H1 (cell line): ENCODE data around the gene TRMT2B. TPM values are rescaled to one million over a fixed set of nuclear protein-coding genes. Genes with fewer than 3 reads are reported as not detected.

Source experiments
- ATF2 ChIP-seq: IDR thresholded peaks from 2 replicates; pipeline ENCODE4 v1.6.1; 2012; ENCODE audit warnings: low read length, inconsistent platforms
- ATF3 ChIP-seq: IDR thresholded peaks from 2 replicates; pipeline ENCODE4 v1.6.1; 2011; ENCODE audit warnings: low read depth, mild to moderate bottlenecking, low read length; ENCODE audit not compliant: insufficient read depth
- CBX5 ChIP-seq: fragments of 300-800, 300-1000 bp; sonication (generic); IDR thresholded peaks from 2 replicates; pipeline ENCODE4 v1.7.1; 2016; ENCODE audit warnings: antibody characterized with exemption, low read length, low read depth
- CREB1 ChIP-seq: IDR thresholded peaks from 2 replicates; pipeline ENCODE4 v1.6.1; 2012; ENCODE audit warnings: inconsistent platforms
- CTBP2 ChIP-seq: IDR thresholded peaks from 2 replicates; pipeline ENCODE4 v1.7.0; 2011; ENCODE audit warnings: borderline replicate concordance, mild to moderate bottlenecking, moderate library complexity, mixed read lengths, low read length; ENCODE audit not compliant: insufficient read depth, insufficient read length
- E2F6 ChIP-seq: IDR thresholded peaks from 2 replicates; pipeline ENCODE4 v1.6.1; 2012; ENCODE audit warnings: inconsistent platforms
- EP300 ChIP-seq, 2 experiments: IDR thresholded peaks; 1 replicate in 1 of 2; 2 replicates in 1 of 2; pipeline ENCODE4 v1.6.1; 2011 to 2012; ENCODE audit warnings: low read depth in 2 of 2, low read length in 2 of 2, mild to moderate bottlenecking in 2 of 2, borderline replicate concordance in 1 of 2, inconsistent platforms in 1 of 2, moderate library complexity in 1 of 2
- FOSL1 ChIP-seq: IDR thresholded peaks from 2 replicates; pipeline ENCODE4 v1.6.1; 2011; ENCODE audit warnings: mild to moderate bottlenecking, low read depth, low read length, moderate library complexity; ENCODE audit not compliant: insufficient read depth
- KDM5A ChIP-seq: fragments of 200-600 bp; IDR thresholded peaks from 2 replicates; pipeline ENCODE4 v1.7.1; 2012; ENCODE audit warnings: mild to moderate bottlenecking, low read length, inconsistent platforms, mixed read lengths
- POLR2A ChIP-seq, 2 experiments: IDR thresholded peaks; 1 replicate in 1 of 2; 2 replicates in 1 of 2; pipeline ENCODE4 v1.6.1; 2011; ENCODE audit warnings: low read depth in 2 of 2, low read length in 2 of 2, mild to moderate bottlenecking in 2 of 2; ENCODE audit errors: control extremely low read depth in 1 of 2
- RFX5 ChIP-seq: IDR thresholded peaks from 2 replicates; pipeline ENCODE4 v1.6.1; 2011; ENCODE audit warnings: low read depth, low read length, improper control_type of control experiment, borderline replicate concordance
- RNF2 ChIP-seq: fragments of 200-900, 300-1000 bp; sonication (generic); IDR thresholded peaks from 2 replicates; pipeline ENCODE4 v1.7.1; 2016; ENCODE audit warnings: borderline replicate concordance, low read depth, mild to moderate bottlenecking, antibody characterized with exemption, low read length; ENCODE audit not compliant: poor library complexity, severe bottlenecking; ENCODE audit errors: missing control alignments
- RXRA ChIP-seq: IDR thresholded peaks from 2 replicates; pipeline ENCODE4 v1.6.1; 2011; ENCODE audit warnings: low read depth, mild to moderate bottlenecking, low read length, moderate library complexity; ENCODE audit not compliant: insufficient read depth
- SIN3A ChIP-seq, 2 experiments: IDR thresholded peaks in 1 of 2; conservative IDR thresholded peaks in 1 of 2; 2 replicates each; pipeline ENCODE4 v1.6.1; 2011 to 2012; ENCODE audit warnings: low read length in 2 of 2, improper control_type of control experiment in 1 of 2, low read depth in 1 of 2, mild to moderate bottlenecking in 1 of 2
- SIRT6 ChIP-seq: IDR thresholded peaks from one replicate; pipeline ENCODE4 v1.7.1; 2012; ENCODE audit warnings: low read length, inconsistent platforms
- SIX5 ChIP-seq: IDR thresholded peaks from 2 replicates; pipeline ENCODE4 v1.6.1; 2011; ENCODE audit warnings: mild to moderate bottlenecking, low read depth, low read length
- SRF ChIP-seq: IDR thresholded peaks from 2 replicates; pipeline ENCODE4 v1.6.1; 2011; ENCODE audit warnings: mild to moderate bottlenecking, low read depth, low read length, moderate library complexity
- TBP ChIP-seq: IDR thresholded peaks from 2 replicates; pipeline ENCODE4 v1.6.1; 2011; ENCODE audit warnings: low read depth, low read length, improper control_type of control experiment
- TEAD4 ChIP-seq: IDR thresholded peaks from 2 replicates; pipeline ENCODE4 v1.6.1; 2012; ENCODE audit warnings: low read depth, low read length, inconsistent platforms, mixed read lengths
- polyA plus RNA-seq, 7 experiments: library from polyadenylated mRNA; depleted of rRNA in 3 of 7; stranded (reverse) in 5 of 7; unstranded in 2 of 7; fragments of >200 nt in 5 of 7; fragments of 200-250 nt in 2 of 7; gene quantifications; 1 replicate in 5 of 7; 2 replicates in 1 of 7; 4 replicates in 1 of 7; pipeline versions ENCODE4 v1.2.1 to v1.2.3, GENCODE V29; 2011 to 2013; ENCODE audit warnings: missing spikeins in 2 of 7, mixed read lengths in 2 of 7
- total RNA-seq: library from RNA; stranded (reverse); fragmentation: NEBNext Ultra II Directional; extraction: Animal tissue kit (Norgen Biotek cat#: 25700); gene quantifications from 2 replicates; pipeline ENCODE4 v1.2.1, GENCODE V29; 2021

Gene TRMT2B
- total and polyA plus RNA-seq, 2 of the 8 experiments (the other 6 are each of a cell fraction or from before 2014, with no cell fraction given), result 12.1 to 12.4 TPM

- TF ChIP-seq RNF2 (no peak), SIRT6 (no peak), CREB1 (no peak), SIN3A (conservative IDR thresholded peaks at IDR 0.05 in 1 of 2, IDR thresholded peaks at IDR 0.05 in 1 of 2; ENCODE audit: low read depth in 1 of 2, low read length in 2 of 2) (0 out of 4 replicates have a peak, but pooled peaks of 1 of the 2 experiments have one; percentile 43), FOSL1 (no peak), SIX5 (no peak), SRF (no peak), RFX5 (no peak), CBX5 (no peak), EP300 (IDR thresholded peaks at IDR 0.05; ENCODE audit: borderline replicate concordance in 1 of 2, low read depth in 2 of 2, low read length in 2 of 2) (no peak), ATF2 (no peak), TBP (0 out of 2 replicates have a peak, but pooled peaks have one; percentile 30), POLR2A (IDR thresholded peaks at IDR 0.05; ENCODE audit: control extremely low read depth in 1 of 2, low read depth in 2 of 2, low read length in 2 of 2) (peak in 1 of 2 experiments; percentile 71; a peak in 1 of 3 replicates), TEAD4 (no peak), CTBP2 (no peak), RXRA (no peak), ATF3 (no peak), KDM5A (no peak), E2F6 (0 out of 2 replicates have a peak, but pooled peaks have one; percentile 60)
Observed at GRCh38 chrX:101051549-101052302, at the start of gene TRMT2B (continued).
